Measurements from ENCODE around the gene TLN1.

DNA sequence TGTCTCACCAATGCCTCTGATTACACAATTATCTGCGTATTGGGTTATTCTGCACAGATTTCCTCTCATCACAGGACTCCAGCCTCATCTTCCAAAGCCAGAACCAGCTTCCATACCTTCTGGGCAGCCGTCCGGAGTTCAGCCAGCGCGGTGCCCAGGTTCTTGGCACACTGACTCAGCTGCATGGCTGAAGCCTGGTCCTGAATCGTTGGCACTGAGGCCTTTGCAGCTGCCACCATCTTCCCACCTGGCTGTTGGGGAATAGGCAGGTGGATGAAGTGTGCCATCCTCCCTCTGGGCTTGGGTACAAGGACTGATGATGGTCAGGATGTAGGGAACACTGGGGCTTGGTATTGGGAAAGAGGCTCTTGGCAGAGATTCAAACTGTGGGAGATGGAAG lies 17.9 kb downstream of the TLN1 start:
- TF ChIP-seq, protein P1, sequence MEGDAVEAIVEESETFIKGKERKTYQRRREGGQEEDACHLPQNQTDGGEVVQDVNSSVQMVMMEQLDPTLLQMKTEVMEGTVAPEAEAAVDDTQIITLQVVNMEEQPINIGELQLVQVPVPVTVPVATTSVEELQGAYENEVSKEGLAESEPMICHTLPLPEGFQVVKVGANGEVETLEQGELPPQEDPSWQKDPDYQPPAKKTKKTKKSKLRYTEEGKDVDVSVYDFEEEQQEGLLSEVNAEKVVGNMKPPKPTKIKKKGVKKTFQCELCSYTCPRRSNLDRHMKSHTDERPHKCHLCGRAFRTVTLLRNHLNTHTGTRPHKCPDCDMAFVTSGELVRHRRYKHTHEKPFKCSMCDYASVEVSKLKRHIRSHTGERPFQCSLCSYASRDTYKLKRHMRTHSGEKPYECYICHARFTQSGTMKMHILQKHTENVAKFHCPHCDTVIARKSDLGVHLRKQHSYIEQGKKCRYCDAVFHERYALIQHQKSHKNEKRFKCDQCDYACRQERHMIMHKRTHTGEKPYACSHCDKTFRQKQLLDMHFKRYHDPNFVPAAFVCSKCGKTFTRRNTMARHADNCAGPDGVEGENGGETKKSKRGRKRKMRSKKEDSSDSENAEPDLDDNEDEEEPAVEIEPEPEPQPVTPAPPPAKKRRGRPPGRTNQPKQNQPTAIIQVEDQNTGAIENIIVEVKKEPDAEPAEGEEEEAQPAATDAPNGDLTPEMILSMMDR (IDR thresholded peaks at IDR 0.05) = no peak
- TF ChIP-seq ZFX (IDR thresholded peaks at IDR 0.05; ENCODE audit: borderline replicate concordance) = no peak

All from 22Rv1 (cell line).